ENCODE data around the gene SLC28A1. TPM values are rescaled to one million over a fixed set of nuclear protein-coding genes. Genes with fewer than 3 reads are reported as not detected.

Gene SLC28A1
- total RNA-seq, 4 donors from 2014 or later = 0.21 to 0.43 TPM; not detected in 2

DNA sequence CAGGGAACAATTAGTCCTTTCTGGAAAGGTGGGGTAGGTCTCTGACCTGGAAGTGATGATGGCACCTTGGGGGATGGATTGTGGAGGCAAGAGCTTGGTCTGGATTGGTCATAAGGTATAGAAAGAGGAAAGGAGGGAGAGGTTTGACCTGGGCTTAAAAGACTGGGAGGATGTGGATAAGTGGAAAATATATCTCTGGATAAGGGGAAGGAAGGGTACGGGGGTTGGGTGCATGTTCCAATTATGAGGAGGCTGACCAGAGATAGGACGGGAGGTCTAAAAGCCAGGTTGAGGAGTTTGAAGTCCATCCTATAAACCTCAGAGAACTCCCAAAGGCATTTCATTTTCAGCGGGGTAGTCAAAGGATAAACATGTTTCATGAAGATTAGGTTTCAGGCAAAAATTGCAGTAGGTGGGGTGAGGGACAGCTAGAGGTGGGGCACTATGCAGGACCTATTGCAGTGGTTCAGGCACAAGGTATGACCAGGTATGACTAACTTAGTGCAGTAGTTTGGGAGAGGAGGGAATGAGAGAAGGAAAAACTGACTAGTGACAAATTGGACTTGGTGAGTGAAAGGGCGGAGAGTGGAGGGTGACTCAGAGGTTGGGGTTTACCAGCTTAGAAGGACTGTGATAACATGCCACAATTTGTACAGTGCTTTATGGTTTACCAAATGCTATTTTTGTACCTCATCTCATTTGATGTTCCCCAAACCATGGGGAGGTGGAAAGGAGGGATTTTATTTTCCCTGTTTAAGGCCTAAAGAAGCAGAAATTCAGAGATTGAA lies 107.9 kb downstream of the SLC28A1 start:
- no peak for DNase-seq
- TF ChIP-seq CTCF (IDR thresholded peaks at IDR 0.05) (no peak), POLR2A (IDR thresholded peaks at IDR 0.05) (no peak)
- H3K27ac ChIP-seq = no peak overlapping the region
- H3K9me3 ChIP-seq = no peaks in the 10 kb centered on the region
- no peaks in the 10 kb centered on the region for H3K27me3 ChIP-seq
- no peak overlapping the region for H3K4me3 ChIP-seq
- peaks cover 0 to 5% of the 10 kb centered on the region in 2 donors for H3K4me1 ChIP-seq
- intact Hi-C loops (cut with DNase I; ENCODE audit: low total_unique reads) = no loop called here
- no peaks in the 10 kb centered on the region for H3K36me3 ChIP-seq

Small RNAs within 50 kb of the gene (small RNA-seq; reads per million reads assigned to genes)
- gene RF00402 (not detected), gene RNU6-339P (not detected), gene RNU6-796P (not detected)

Other genes starting within 250 kb of the SLC28A1 start
- 10 to 100 TPM; 14.4 to 54.3 (median 39.3) TPM for gene WDR73, start 230.4 kb upstream of the SLC28A1 start, total RNA-seq
- gene NMB, start 226.5 kb upstream of the SLC28A1 start, total RNA-seq = 10 to 100 TPM in 1 of 4 donors, 1 to 10 TPM in 3; 3.1 to 10.5 (median 7.4) TPM
- gene SEC11A, start 168.5 kb upstream of the SLC28A1 start, total RNA-seq = 100 to 1,000 TPM; 117 to 261 (median 204) TPM
- 10 to 100 TPM in 2 of 4 donors, 1 to 10 TPM in 2; 4.7 to 48.2 (median 11.7) TPM for gene ZNF592, start 136.1 kb upstream of the SLC28A1 start, total RNA-seq
- gene ALPK3, start 67.3 kb upstream of the SLC28A1 start, total RNA-seq = 1 to 10 TPM in 3 of 4 donors, under 1 TPM in 1; 0.88 to 6.3 (median 3.4) TPM
- 10 to 100 TPM; 25.1 to 67.0 (median 34.0) TPM for gene PDE8A, start 97.2 kb downstream of the SLC28A1 start, total RNA-seq